ENCODE measurements around the gene FOXL1.

The FOXL1 gene

GRCh38 chr16:86573646-86574508 lies 4.5 kb upstream of the FOXL1 start:
- no peak for DNase-seq (ENCODE audit: low read depth in 1 of 2, low spot score in 1 of 2)
- in situ Hi-C loops (cut with HindIII; ENCODE audit: low pct_unique_long_range_greater_than_20kb, low sequenced_read_pairs) = no loop called here

GRCh38 chr16:86574646-86575045 lies 3.7 kb upstream of the FOXL1 start:
- DNase-seq (ENCODE audit: low read depth in 1 of 2, low spot score in 1 of 2) = no peak
- in situ Hi-C loops (cut with HindIII; ENCODE audit: low pct_unique_long_range_greater_than_20kb, low sequenced_read_pairs) = no loop called here
- no peak for TF ChIP-seq JUND (IDR thresholded peaks at IDR 0.05; ENCODE audit: low read depth)

More at GRCh38 chr16:86573646-86574508, 4.5 kb upstream of the FOXL1 start:
- no peak for TF ChIP-seq JUND (IDR thresholded peaks at IDR 0.05; ENCODE audit: low read depth)

- no peak for DNase-seq (ENCODE audit: low read depth in 1 of 2, low spot score in 1 of 2)
- in situ Hi-C loops (cut with HindIII; ENCODE audit: low pct_unique_long_range_greater_than_20kb, low sequenced_read_pairs) = no loop called here
- no peak for TF ChIP-seq JUND (IDR thresholded peaks at IDR 0.05; ENCODE audit: low read depth)
Measured at GRCh38 chr16:86575095-86575685, 3.2 kb upstream of the FOXL1 start.

GRCh38 chr16:86575754-86576557 lies 2.4 kb upstream of the FOXL1 start:
- no peak for TF ChIP-seq JUND (IDR thresholded peaks at IDR 0.05; ENCODE audit: low read depth)
- DNase-seq (ENCODE audit: low read depth in 1 of 2, low spot score in 1 of 2) = peak; percentile 93
- in situ Hi-C loops (cut with HindIII; ENCODE audit: low pct_unique_long_range_greater_than_20kb, low sequenced_read_pairs) = no loop called here

- no peak for TF ChIP-seq JUND (IDR thresholded peaks at IDR 0.05; ENCODE audit: low read depth)
- no peak for DNase-seq (ENCODE audit: low read depth in 1 of 2, low spot score in 1 of 2)
- in situ Hi-C loops (cut with HindIII; ENCODE audit: low pct_unique_long_range_greater_than_20kb, low sequenced_read_pairs) = no loop called here
Measured at GRCh38 chr16:86576591-86577313, 1.6 kb upstream of the FOXL1 start.

GRCh38 chr16:86577314-86577971 lies 906 bp upstream of the FOXL1 start:
- no peak for DNase-seq (ENCODE audit: low read depth in 1 of 2, low spot score in 1 of 2)
- in situ Hi-C loops (cut with HindIII; ENCODE audit: low pct_unique_long_range_greater_than_20kb, low sequenced_read_pairs) = no loop called here

GRCh38 chr16:86578611-86579267 lies 390 bp downstream of the FOXL1 start:
- in situ Hi-C loops (cut with HindIII; ENCODE audit: low pct_unique_long_range_greater_than_20kb, low sequenced_read_pairs) = no loop called here
- DNase-seq (ENCODE audit: low read depth in 1 of 2, low spot score in 1 of 2) = no peak
- no peak for TF ChIP-seq JUND (IDR thresholded peaks at IDR 0.05; ENCODE audit: low read depth)

More at GRCh38 chr16:86577314-86577971, 906 bp upstream of the FOXL1 start:
- no peak for TF ChIP-seq JUND (IDR thresholded peaks at IDR 0.05; ENCODE audit: low read depth)

GRCh38 chr16:86579268-86580062 lies 1.1 kb downstream of the FOXL1 start:
- TF ChIP-seq JUND (IDR thresholded peaks at IDR 0.05; ENCODE audit: low read depth) = no peak
- no peak for DNase-seq (ENCODE audit: low read depth in 1 of 2, low spot score in 1 of 2)
- in situ Hi-C loops (cut with HindIII; ENCODE audit: low pct_unique_long_range_greater_than_20kb, low sequenced_read_pairs) = no loop called here

GRCh38 chr16:86580063-86580790 lies 1.9 kb downstream of the FOXL1 start:
- DNase-seq (ENCODE audit: low read depth in 1 of 2, low spot score in 1 of 2) = no peak
- in situ Hi-C loops (cut with HindIII; ENCODE audit: low pct_unique_long_range_greater_than_20kb, low sequenced_read_pairs) = no loop called here
- no peak for TF ChIP-seq JUND (IDR thresholded peaks at IDR 0.05; ENCODE audit: low read depth)

GRCh38 chr16:86580791-86581170 lies 2.4 kb downstream of the FOXL1 start:
- TF ChIP-seq JUND (IDR thresholded peaks at IDR 0.05; ENCODE audit: low read depth) = no peak
- in situ Hi-C loops (cut with HindIII; ENCODE audit: low pct_unique_long_range_greater_than_20kb, low sequenced_read_pairs) = no loop called here
- no peak for DNase-seq (ENCODE audit: low read depth in 1 of 2, low spot score in 1 of 2)

Data from T47D (cell line).